ENCODE results near the gene LNPK.
"Not testable (repeated sequence)": the region's sequence is repeated elsewhere in the genome, so short reads cannot be mapped to it uniquely, and the experiment has no call there.

The LNPK gene

DNA sequence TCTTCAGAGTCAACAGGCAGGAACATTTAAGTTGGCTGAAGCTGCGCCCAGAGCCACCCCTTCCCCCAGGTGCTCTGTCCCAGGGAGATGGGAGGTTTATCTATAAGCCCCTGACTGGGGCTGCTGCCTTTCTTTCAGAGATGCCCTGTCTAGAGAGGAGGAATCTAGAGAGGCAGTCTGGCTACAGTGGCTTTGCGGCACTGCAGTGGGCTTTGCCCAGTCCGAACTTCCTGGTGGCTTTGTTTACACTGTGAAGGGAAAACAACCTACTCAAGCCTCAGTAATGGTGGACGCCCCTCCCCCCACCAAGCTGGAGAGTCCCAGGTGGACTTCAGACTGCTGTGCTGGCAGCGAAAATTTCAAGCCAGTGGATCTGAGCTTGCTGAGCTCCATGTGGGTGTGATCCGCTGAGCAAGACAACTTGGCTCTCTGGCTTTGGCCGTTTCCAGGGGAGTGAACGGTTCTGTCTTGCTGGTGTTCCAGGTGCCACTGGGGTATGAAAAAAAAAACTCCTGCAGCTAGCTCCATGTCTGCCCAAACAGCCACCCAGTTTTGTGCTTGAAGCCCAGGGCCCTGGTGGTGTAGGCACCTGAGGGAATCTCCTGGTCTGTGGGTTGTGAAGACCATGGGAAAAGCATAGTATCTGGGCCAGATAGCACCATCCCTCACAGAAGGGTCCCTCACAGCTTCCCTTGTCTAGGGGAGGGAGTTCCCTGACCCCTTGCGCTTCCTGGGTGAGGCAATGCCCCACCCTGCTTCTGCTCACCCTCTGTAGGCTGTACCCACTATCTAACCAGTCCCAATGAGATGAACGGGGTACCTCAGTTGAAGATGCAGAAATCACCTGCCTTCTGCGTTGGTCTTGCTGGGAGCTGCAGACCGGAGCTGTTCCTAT is 88.0 kb downstream of the LNPK start:
- not testable (repeated sequence) for DNase-seq (ENCODE audit: low spot score); H3K36me3 Mint-ChIP-seq (ENCODE audit: low read depth); H3K27ac Mint-ChIP-seq; H3K9me3 Mint-ChIP-seq; H3K4me3 Mint-ChIP-seq; H3K4me1 Mint-ChIP-seq (ENCODE audit: low read depth)
- H3K27me3 Mint-ChIP-seq (ENCODE audit: low read depth) = peaks cover 13% of the 10 kb centered on the region

DNA sequence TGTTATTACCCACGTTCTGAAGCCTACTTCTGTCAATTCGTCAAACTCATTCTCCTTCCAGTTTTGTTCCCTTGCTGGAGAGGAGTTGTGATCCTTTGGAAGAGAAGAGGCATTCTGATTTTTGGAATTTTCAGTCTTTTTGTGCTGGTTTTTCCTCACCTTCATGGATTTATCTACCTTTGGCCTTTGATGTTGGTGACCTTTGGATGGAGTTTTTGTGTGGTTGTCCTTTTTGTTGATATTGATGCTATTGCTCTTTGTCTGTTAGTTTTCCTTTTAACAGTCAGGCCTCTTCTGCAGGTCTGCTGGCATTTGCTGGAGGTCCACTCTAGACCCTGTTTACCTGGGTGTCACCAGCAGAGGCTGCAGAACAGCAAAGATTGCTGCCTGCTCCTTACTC is 88.8 kb downstream of the LNPK start:
- H3K4me1 Mint-ChIP-seq (ENCODE audit: low read depth); DNase-seq (ENCODE audit: low spot score); H3K27ac Mint-ChIP-seq; H3K4me3 Mint-ChIP-seq; H3K36me3 Mint-ChIP-seq (ENCODE audit: low read depth); H3K9me3 Mint-ChIP-seq: not testable (repeated sequence)
- peaks cover 15% of the 10 kb centered on the region for H3K27me3 Mint-ChIP-seq (ENCODE audit: low read depth)

DNA sequence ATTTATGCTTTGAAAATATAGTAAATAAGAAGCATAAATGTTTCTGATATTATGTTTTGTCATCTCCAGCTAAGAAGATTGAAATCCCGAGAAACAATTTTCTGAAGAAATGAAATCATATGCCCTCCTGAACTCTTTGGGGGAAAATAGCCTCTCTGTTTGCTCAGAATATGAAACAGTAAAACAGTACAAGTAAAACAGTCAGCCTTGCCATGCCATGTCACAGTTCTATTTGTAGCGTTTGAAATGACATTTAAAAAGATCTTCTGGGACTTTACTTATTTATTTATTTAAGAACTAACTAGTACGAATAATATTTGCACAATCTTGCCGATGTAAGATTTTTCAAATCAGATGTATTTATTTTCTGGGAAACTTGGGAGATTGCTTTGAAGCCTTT is 98.0 kb downstream of the LNPK start:
- no peak for DNase-seq (ENCODE audit: low spot score)
- Mint-ChIP-seq H3K4me1 (ENCODE audit: low read depth) (no peaks in the 10 kb centered on the region), H3K27me3 (ENCODE audit: low read depth) (peaks cover 29% of the 10 kb centered on the region), H3K4me3 (no peak overlapping the region), H3K9me3 (no peaks in the 10 kb centered on the region), H3K36me3 (ENCODE audit: low read depth) (no peaks in the 10 kb centered on the region), H3K27ac (no peak overlapping the region)

DNA sequence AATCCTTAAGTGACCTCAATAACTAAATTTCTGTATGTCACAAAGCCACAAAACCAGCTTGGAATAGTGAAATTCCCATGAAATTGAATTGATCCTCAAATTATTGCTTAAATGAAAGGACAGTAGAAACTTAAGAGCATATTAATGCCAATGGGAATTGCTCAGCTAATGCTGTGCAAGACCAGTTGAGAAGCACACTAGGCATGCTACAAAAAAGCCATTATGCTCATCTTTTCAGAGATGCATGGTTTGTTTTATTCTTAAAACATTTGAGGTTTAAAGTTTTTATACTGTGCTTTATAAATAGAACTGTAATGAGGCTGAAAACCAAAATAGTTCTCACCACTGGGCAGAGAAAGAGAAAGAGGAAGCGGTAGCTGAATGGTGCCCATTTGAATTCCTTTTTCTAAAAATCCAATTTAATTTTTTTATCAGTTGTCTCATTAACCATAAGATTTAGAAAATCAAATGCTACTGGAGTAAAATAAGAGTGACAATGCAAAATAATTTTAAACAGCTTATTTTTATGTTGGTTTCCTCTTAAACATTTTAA is 98.6 kb downstream of the LNPK start:
- Mint-ChIP-seq H3K27me3 (ENCODE audit: low read depth) (peaks cover 28% of the 10 kb centered on the region), H3K4me3 (no peak overlapping the region), H3K9me3 (no peaks in the 10 kb centered on the region), H3K36me3 (ENCODE audit: low read depth) (no peaks in the 10 kb centered on the region), H3K27ac (no peak overlapping the region), H3K4me1 (ENCODE audit: low read depth) (no peaks in the 10 kb centered on the region)
- DNase-seq (ENCODE audit: low spot score) = no peak

DNA sequence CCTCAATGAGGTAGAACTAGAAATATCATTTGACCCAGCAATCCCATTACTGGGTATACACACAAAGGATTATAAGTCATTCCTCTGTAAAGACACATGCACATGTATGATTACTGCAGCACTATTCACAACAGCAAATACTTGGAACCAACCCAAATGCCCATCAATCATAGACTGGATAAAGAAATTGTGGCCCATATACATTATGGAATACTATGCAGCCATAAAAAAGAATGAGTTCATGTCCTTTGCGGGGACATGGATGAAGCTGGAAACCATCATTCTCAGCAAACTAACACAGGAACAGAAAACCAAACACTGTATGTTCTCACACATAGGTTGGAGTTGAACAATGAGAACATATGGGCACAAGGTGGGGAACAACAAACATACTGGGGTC is 106.1 kb downstream of the LNPK start:
- not testable (repeated sequence) for H3K9me3 Mint-ChIP-seq; H3K4me3 Mint-ChIP-seq; H3K36me3 Mint-ChIP-seq (ENCODE audit: low read depth); DNase-seq (ENCODE audit: low spot score); H3K27ac Mint-ChIP-seq; H3K4me1 Mint-ChIP-seq (ENCODE audit: low read depth)
- peaks cover 18% of the 10 kb centered on the region for H3K27me3 Mint-ChIP-seq (ENCODE audit: low read depth)

DNA sequence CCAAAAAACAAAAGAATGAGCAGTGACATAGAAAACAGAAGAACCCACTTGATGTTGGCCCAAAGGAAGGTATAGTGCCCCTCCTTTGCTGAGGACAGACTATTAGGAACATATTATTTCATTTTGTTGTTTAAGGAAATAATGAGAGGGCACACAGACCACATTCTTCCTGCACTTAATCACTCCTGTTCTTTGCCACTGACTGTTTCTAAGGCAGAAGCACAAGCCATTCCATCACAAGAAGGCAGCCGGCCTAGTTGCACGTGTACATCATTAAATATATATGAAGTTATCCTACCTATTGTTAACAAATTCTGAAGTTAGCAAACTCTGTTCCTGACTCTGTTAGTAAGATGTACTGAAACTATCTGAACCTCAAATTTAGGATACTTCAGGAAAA is 110.0 kb downstream of the LNPK start:
- no peaks in the 10 kb centered on the region for H3K4me1 Mint-ChIP-seq (ENCODE audit: low read depth)
- H3K27me3 Mint-ChIP-seq (ENCODE audit: low read depth) = peaks cover 24% of the 10 kb centered on the region
- DNase-seq (ENCODE audit: low spot score) = no peak
- H3K9me3 Mint-ChIP-seq = no peaks in the 10 kb centered on the region
- no peak overlapping the region for H3K4me3 Mint-ChIP-seq
- H3K27ac Mint-ChIP-seq = no peak overlapping the region
- H3K36me3 Mint-ChIP-seq (ENCODE audit: low read depth) = no peaks in the 10 kb centered on the region

DNA sequence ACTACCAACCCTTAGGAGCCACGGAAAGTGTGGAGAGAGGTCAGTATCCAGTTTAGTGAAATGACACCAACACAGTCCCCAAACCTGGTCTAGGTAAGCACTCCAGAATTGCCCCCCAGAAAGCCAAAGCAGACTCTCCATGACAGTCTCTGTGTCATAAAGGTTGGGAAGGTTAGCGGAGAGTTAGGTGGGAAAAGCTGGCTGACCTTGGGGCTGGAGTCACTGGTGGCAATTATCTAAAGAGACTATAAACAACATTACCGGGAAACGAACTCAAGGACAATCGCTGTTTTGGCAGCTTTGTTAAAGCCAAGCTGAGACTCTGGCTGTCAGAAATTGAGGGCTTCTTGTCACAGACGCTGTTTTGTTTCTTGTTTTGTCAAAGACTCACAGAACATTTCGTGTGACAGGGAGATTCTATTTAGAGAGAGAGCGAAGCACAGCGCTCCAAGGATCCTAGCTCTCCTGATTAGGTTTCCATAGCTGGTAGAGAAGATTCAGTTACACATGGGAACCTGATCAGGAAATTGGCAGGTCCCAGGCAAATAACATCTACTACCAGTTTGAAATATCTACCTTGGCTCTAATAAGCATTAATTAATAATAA is 111.3 kb downstream of the LNPK start:
- peaks cover 24% of the 10 kb centered on the region for H3K27me3 Mint-ChIP-seq (ENCODE audit: low read depth)
- H3K9me3 Mint-ChIP-seq = no peaks in the 10 kb centered on the region
- no peak overlapping the region for H3K4me3 Mint-ChIP-seq
- H3K27ac Mint-ChIP-seq = no peak overlapping the region
- DNase-seq (ENCODE audit: low spot score) = no peak
- H3K4me1 Mint-ChIP-seq (ENCODE audit: low read depth) = no peaks in the 10 kb centered on the region
- H3K36me3 Mint-ChIP-seq (ENCODE audit: low read depth) = no peaks in the 10 kb centered on the region

DNA sequence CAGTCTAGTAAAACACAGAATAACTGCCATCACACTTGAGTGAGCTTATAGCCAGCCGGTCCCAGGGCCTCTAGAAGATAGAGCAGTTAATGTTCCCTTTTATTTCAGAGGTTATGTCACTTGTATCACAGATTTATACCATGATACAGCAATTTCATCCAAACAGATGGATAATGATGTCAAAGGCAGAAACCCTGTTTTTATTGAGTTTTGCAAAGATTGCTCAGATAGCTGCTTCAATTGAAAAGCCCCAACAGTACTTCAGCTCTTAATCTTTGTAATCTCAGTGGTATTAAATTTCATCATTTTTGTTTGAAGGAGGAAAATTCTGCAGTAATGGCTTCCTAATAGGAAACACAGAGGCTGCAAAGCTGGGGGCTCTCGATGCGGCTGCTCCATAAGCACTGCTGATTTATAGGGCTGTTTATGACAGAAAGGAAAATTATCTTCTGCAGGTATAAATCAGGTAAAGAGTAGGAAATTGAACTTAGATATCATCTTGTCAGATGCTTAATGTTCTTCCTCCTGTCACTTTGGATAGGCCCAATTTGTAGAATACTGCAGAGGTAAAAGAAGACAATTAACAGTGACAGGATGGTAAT is 112.3 kb downstream of the LNPK start:
- H3K4me3 Mint-ChIP-seq = no peak overlapping the region

DNA sequence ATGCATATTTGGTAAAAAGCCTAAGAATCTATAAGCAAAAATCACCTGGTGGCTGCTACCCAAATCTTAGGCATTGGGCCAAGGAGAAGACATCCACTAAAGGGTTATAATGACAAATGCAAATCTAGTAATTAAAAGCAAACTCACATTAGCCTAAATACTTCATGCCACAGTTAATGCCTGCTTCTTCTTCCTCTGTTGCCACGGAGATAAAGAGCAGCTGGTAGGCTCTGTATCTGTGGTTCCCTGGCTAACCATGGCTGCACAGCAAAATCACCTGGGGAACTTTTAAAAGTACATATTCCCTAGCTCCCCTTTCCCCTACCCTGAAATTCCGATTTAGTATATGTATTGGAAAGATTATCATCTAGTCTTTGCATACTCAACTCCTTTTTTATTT is 114.3 kb downstream of the LNPK start:
- H3K27ac Mint-ChIP-seq = no peak overlapping the region
- no peaks in the 10 kb centered on the region for H3K4me1 Mint-ChIP-seq (ENCODE audit: low read depth)
- H3K27me3 Mint-ChIP-seq (ENCODE audit: low read depth) = peaks cover 9% of the 10 kb centered on the region

More for the DNA sequence above, 112.3 kb downstream of the LNPK start:
- H3K36me3 Mint-ChIP-seq (ENCODE audit: low read depth) = no peaks in the 10 kb centered on the region
- no peak for DNase-seq (ENCODE audit: low spot score)
- H3K9me3 Mint-ChIP-seq = no peaks in the 10 kb centered on the region
- H3K27me3 Mint-ChIP-seq (ENCODE audit: low read depth) = peaks cover 19% of the 10 kb centered on the region
- H3K27ac Mint-ChIP-seq = no peak overlapping the region
- H3K4me1 Mint-ChIP-seq (ENCODE audit: low read depth) = no peaks in the 10 kb centered on the region

DNA sequence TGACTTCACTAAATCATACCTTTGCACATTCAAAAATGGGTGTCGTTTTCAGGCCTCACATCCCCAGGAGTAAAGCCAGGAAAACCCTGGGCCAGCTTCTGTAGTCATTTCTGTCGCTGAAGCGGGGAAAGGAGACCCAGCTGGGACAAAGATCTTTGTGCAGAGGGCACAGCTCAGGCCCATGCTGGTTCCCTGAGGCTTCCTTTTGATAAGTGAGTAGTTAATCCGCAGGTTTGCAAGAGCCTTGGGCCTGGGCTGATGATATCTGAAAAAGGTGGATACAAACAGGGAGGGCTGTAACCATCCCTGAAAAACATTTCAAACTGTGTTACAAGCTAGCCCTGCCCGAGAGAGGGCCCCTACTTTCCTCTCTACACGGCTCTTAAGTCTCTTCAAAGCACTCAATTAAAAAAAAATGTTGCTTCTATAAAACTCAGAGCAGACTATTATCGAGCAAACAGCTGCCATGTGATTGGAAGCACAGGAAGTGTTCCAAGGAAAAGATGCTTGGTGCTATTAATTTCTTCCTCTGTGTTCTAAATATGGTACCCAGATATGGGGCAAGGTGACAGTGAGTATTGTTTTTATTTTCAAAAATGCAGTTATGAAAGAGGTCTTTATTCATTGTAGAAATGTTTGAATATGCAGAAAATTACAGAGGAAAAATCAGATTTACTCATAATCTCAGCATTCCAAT is 117.2 kb downstream of the LNPK start:
- Mint-ChIP-seq H3K27me3 (ENCODE audit: low read depth) (peaks cover 6% of the 10 kb centered on the region), H3K36me3 (ENCODE audit: low read depth) (no peaks in the 10 kb centered on the region), H3K4me3 (no peak overlapping the region), H3K4me1 (ENCODE audit: low read depth) (no peaks in the 10 kb centered on the region), H3K27ac (no peak overlapping the region), H3K9me3 (no peaks in the 10 kb centered on the region)
- DNase-seq (ENCODE audit: low spot score) = no peak

More for the DNA sequence above, 114.3 kb downstream of the LNPK start:
- no peak overlapping the region for H3K4me3 Mint-ChIP-seq
- no peaks in the 10 kb centered on the region for H3K9me3 Mint-ChIP-seq
- no peak for DNase-seq (ENCODE audit: low spot score)
- no peaks in the 10 kb centered on the region for H3K36me3 Mint-ChIP-seq (ENCODE audit: low read depth)

DNA sequence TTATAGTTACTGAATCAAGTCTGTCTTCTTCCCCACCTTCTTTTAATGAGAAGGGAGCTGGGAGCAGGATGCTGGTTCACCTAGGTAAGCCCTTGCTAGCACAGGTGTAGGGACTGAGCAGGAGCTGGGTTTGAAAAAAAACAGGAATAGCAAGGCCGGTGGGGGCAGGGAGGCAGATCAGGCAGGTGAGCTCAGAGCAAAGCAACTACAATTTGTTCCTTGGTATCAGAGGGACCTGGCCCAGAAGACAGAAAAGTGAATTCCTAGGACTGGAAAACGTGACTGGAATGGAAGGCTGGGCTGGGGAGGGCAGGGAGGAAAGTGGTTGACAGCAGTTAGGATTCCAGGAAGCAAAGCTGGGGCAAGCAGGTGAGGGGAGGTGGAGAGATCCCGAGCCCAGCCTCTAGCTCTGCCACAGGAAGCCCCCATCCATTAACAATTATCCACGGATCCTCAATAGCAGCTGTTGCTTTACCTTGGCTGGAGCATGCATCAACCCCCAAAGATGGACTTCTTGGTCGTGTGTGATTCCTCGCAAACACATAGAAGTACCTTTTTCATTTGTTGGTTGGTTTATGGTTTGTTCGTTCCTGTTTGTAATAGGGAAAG is 118.4 kb downstream of the LNPK start:
- DNase-seq (ENCODE audit: low spot score) = no peak
- Mint-ChIP-seq H3K36me3 (ENCODE audit: low read depth) (no peaks in the 10 kb centered on the region), H3K4me3 (no peak overlapping the region), H3K9me3 (no peaks in the 10 kb centered on the region), H3K27me3 (ENCODE audit: low read depth) (peaks cover 4% of the 10 kb centered on the region), H3K4me1 (ENCODE audit: low read depth) (no peaks in the 10 kb centered on the region), H3K27ac (no peak overlapping the region)

DNA sequence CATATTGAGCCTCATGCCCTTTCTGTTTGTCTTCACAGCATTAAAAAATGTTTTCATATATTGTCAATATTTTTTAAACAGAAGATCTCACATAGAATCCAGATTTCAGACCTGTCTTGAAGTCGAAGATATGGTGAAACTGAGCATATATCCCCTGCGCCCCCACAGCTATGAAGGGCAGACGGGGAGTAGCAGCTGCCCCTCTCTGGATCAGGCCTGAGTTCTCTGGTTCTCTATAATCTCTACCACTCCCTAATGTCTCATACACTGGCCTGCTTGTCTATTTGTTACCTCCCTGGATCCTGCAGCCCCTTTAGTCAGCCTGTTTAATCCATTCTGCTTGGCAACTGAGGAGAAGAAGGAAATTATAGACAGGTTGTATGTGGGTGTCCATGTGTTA is 122.4 kb downstream of the LNPK start:
- no peaks in the 10 kb centered on the region for H3K27me3 Mint-ChIP-seq (ENCODE audit: low read depth)
- no peak overlapping the region for H3K4me3 Mint-ChIP-seq
- no peak for DNase-seq (ENCODE audit: low spot score)
- H3K36me3 Mint-ChIP-seq (ENCODE audit: low read depth) = no peaks in the 10 kb centered on the region
- H3K9me3 Mint-ChIP-seq = no peaks in the 10 kb centered on the region
- no peak overlapping the region for H3K27ac Mint-ChIP-seq
- H3K4me1 Mint-ChIP-seq (ENCODE audit: low read depth) = no peaks in the 10 kb centered on the region

DNA sequence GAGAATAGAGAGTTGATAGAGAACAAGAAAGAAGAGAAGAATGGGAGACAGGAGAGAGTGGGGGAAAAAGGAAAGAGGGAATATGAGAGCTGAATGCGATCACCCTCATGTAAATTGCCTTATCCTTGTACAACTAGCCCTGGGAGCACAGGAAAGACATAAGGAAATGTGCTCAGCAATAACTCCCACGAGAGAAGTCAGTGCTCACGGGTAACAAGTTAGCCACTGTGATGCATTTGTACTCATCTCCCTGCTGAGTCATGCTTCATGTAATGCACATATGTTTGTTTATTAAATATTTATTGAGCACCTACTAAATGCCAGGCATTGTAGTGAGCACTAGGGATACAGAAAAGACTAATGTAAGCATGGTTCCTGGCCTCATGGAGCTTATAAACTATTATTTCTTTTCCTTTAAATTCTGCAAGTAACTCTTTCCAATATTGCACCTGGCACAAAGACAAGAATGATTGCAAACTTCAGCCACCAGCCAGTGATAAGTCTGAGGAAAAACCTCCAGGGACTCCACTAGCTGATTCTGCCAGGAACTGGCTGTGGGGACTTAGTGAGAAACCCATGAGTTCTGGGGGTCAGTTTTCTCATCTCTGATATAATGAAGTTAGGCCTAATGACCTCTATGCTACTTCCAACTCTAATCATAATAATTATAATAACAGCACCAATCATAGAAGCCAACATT is 124.1 kb downstream of the LNPK start:
- no peak for DNase-seq (ENCODE audit: low spot score)
- no peak overlapping the region for H3K4me3 Mint-ChIP-seq
- H3K4me1 Mint-ChIP-seq (ENCODE audit: low read depth) = no peaks in the 10 kb centered on the region
- no peaks in the 10 kb centered on the region for H3K36me3 Mint-ChIP-seq (ENCODE audit: low read depth)
- H3K27ac Mint-ChIP-seq = no peak overlapping the region
- H3K27me3 Mint-ChIP-seq (ENCODE audit: low read depth) = no peaks in the 10 kb centered on the region
- no peaks in the 10 kb centered on the region for H3K9me3 Mint-ChIP-seq

All from T-helper 2 cell treated with Interferon-gamma antibody and Interleukin-4, amounts not matched to agents 5 μg/mL and 100 μg/mL, for 36 hours (primary cell).